HG03103 (cell line): ENCODE results near the gene SAPCD2.
"Not testable (repeated sequence)": the region's sequence is repeated elsewhere in the genome, so short reads cannot be mapped to it uniquely, and the experiment has no call there.

Experiments
- ATAC-seq: cut with Tn5 transposase; IDR thresholded peaks from one replicate; pipeline ENCODE4 v1.9.1; 2021; ENCODE audit warnings: low read depth; ENCODE audit not compliant: unreplicated experiment

SAPCD2 gene

GRCh38 chr9:137066096-137066861 is 4.1 kb downstream of the SAPCD2 start:
- no peak for ATAC-seq

GRCh38 chr9:137065336-137065967 is 4.9 kb downstream of the SAPCD2 start:
- ATAC-seq: no peak

- no peak for ATAC-seq
Observed at GRCh38 chr9:137064880-137065164, 5.5 kb downstream of the SAPCD2 start.

- ATAC-seq: no peak
Observed at GRCh38 chr9:137064027-137064879, 6.1 kb downstream of the SAPCD2 start.

- ATAC-seq: no peak
Observed at GRCh38 chr9:137063311-137064026, 6.9 kb downstream of the SAPCD2 start.

GRCh38 chr9:137062798-137063197 is 7.6 kb downstream of the SAPCD2 start:
- not testable (repeated sequence) for ATAC-seq

GRCh38 chr9:137062384-137062783 is 8.0 kb downstream of the SAPCD2 start:
- ATAC-seq: no peak

- ATAC-seq: no peak
Observed at GRCh38 chr9:137058521-137059234, 11.7 kb downstream of the SAPCD2 start.

- no peak for ATAC-seq
Observed at GRCh38 chr9:137057545-137057944, 12.8 kb downstream of the SAPCD2 start.

- ATAC-seq: no peak
Observed at GRCh38 chr9:137056739-137057415, 13.5 kb downstream of the SAPCD2 start.

- no peak for ATAC-seq
Observed at GRCh38 chr9:137055385-137056364, 14.7 kb downstream of the SAPCD2 start.

- no peak for ATAC-seq
Observed at GRCh38 chr9:137054932-137055384, 15.4 kb downstream of the SAPCD2 start.

- ATAC-seq: no peak
Observed at GRCh38 chr9:137053944-137054931, 16.1 kb downstream of the SAPCD2 start, which contains the start of gene ENTPD2. TSS of gene ENTPD2 (minus strand) at chr9:137054061. CDS start at chr9:137053997, 64 bp downstream.

- no peak for ATAC-seq
Observed at GRCh38 chr9:137052998-137053943, 17.1 kb downstream of the SAPCD2 start.

GRCh38 chr9:137052293-137052692 is 18.1 kb downstream of the SAPCD2 start:
- ATAC-seq: no peak

GRCh38 chr9:137051145-137051724 is 19.1 kb downstream of the SAPCD2 start:
- no peak for ATAC-seq
